Ectodermal cell (in vitro differentiated cells): ENCODE results near the gene EXD3.
A peak's percentile ranks its signal among the peaks of the same experiment; 100 is the strongest.

Experiments
- H3K27ac ChIP-seq: 2 replicates; pipeline ENCODE4 v1.7.0; 2013; ENCODE audit warnings: mild to moderate bottlenecking, low read depth, low read length; ENCODE audit not compliant: insufficient read depth, poor library complexity, severe bottlenecking
- H3K27me3 ChIP-seq: 2 replicates; pipeline ENCODE4 v1.7.0; 2013; ENCODE audit warnings: mild to moderate bottlenecking, low read length; ENCODE audit not compliant: insufficient read depth, control insufficient read depth, poor library complexity, severe bottlenecking
- H3K36me3 ChIP-seq: one replicate; pipeline ENCODE4 v1.7.0; 2013; ENCODE audit warnings: low read length; ENCODE audit not compliant: control insufficient read depth, insufficient read depth
- H3K4me1 ChIP-seq: one replicate; pipeline ENCODE4 v1.7.0; 2013; ENCODE audit warnings: low read length; ENCODE audit not compliant: control insufficient read depth, insufficient read depth
- H3K4me3 ChIP-seq: 2 replicates; pipeline ENCODE4 v1.7.0; 2013; ENCODE audit warnings: low read depth, low read length, control low read depth; ENCODE audit not compliant: insufficient read depth
- H3K9me3 ChIP-seq: 2 replicates; pipeline ENCODE4 v1.7.0; 2013; ENCODE audit warnings: mild to moderate bottlenecking, low read length, moderate library complexity; ENCODE audit not compliant: control insufficient read depth
- WGBS, 2 experiments: methylation state at CpG; one replicate each; pipeline ENCODE4 v1.1.7; 2013; ENCODE audit warnings: missing lambda C conversion rate in 2 of 2; 5-methylcytosine and 5-hydroxymethylcytosine counted together

EXD3 gene

GRCh38 chr9:137430723-137431415 lies 7.9 kb upstream of the EXD3 start:
- Histone ChIP-seq H3K27ac (no peak overlapping the region), H3K4me1 (peaks cover 6% of the 10 kb centered on the region), H3K27me3 (no peaks in the 10 kb centered on the region), H3K4me3 (no peak overlapping the region), H3K9me3 (no peaks in the 10 kb centered on the region), H3K36me3 (no peaks in the 10 kb centered on the region)
- WGBS, 2 experiments: 87 to 88% methylated on average over 27 of the region's 27 CpGs

- H3K9me3 ChIP-seq: no peaks in the 10 kb centered on the region
- peaks cover 6% of the 10 kb centered on the region for H3K4me1 ChIP-seq
- H3K27me3 ChIP-seq: no peaks in the 10 kb centered on the region
- 79 to 83% methylated on average over 34 of the region's 34 CpGs for WGBS, 2 experiments
- no peaks in the 10 kb centered on the region for H3K36me3 ChIP-seq
- H3K27ac ChIP-seq: no peak overlapping the region
- no peak overlapping the region for H3K4me3 ChIP-seq
Observed at GRCh38 chr9:137429974-137430722, 7.2 kb upstream of the EXD3 start.

DNA sequence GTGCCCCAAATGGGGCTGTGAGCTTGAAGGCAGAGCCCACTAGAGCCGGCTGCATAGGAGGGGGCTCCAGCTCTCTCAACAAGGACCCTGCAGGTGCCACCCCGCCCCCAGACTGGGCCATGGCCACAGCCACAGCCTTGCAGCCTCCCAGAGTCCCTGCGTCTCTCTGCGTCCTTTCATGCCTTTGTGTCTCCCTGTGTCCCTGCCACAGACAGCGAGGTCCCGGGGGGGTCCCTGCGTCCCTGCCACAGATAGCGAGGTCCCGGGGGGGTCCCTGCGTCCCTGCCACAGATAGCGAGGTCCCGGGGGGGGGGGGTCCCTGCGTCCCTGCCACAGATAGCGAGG lies 6.6 kb upstream of the EXD3 start:
- WGBS, 2 experiments: 88 to 92% methylated on average over 14 of the region's 14 CpGs
- Histone ChIP-seq H3K9me3 (no peaks in the 10 kb centered on the region), H3K4me3 (no peak overlapping the region), H3K27me3 (peaks cover 4% of the 10 kb centered on the region), H3K36me3 (no peaks in the 10 kb centered on the region), H3K27ac (no peak overlapping the region), H3K4me1 (peaks cover 6% of the 10 kb centered on the region)

DNA sequence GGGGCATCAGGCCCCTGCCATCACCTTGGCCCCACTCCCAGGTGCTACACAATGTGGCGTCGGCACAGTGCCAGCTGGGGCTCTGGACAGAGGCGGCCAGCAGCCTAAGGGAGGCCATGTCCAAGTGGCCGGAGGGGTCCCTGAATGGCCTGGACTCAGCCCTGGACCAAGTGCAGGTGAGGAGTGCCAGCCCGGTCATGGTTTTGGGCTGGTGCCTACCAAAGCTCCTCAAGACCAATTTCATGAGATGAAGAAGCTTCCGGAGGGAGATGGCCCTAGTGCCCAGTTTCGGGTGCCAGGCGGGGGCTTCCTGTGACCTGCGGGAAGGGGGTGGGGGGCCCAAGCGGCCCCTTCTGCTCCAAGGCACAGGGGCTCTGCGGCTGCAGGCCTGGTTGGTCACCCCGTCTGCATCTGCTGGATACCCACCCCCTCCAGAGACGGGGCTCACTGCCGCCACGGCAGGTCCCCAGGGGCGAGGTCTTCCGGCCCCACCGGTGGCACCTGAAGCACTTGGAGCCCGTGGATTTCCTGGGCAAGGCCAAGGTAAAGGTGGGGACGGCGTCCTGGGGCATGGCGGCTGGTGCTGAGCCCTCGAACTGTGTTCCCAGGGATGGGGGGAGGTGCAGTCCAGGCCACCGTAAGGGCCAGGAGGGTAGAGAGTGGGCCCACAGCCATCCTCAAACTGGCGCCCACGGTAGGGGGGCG lies 6.0 kb upstream of the EXD3 start:
- 93 to 94% methylated on average over 27 of the region's 27 CpGs for WGBS, 2 experiments
- Histone ChIP-seq H3K36me3 (no peaks in the 10 kb centered on the region), H3K4me1 (peaks cover 6% of the 10 kb centered on the region), H3K27me3 (peaks cover 8% of the 10 kb centered on the region), H3K4me3 (no peak overlapping the region), H3K9me3 (no peaks in the 10 kb centered on the region), H3K27ac (no peak overlapping the region)

DNA sequence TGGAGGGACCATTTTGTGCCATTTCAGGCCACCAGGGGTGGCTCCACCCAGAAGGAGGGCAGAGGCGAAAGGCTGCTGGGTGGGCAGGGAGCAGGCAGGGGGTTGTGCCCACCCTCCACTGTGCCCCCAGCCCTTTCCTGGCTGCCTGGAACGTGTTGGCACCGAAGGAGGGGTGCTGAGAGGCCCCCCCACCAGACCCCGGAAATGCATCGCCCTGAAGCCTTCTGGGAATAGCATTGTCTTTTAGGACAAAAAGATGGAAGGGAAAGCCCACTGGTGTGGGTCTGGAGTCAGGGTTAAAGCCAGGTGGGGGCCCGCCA lies 5.3 kb upstream of the EXD3 start:
- Histone ChIP-seq H3K4me1 (peaks cover 6% of the 10 kb centered on the region), H3K9me3 (no peaks in the 10 kb centered on the region), H3K27me3 (peaks cover 15% of the 10 kb centered on the region), H3K27ac (no peak overlapping the region), H3K4me3 (no peak overlapping the region), H3K36me3 (no peaks in the 10 kb centered on the region)
- 86 to 91% methylated on average over 6 of the region's 6 CpGs for WGBS, 2 experiments

DNA sequence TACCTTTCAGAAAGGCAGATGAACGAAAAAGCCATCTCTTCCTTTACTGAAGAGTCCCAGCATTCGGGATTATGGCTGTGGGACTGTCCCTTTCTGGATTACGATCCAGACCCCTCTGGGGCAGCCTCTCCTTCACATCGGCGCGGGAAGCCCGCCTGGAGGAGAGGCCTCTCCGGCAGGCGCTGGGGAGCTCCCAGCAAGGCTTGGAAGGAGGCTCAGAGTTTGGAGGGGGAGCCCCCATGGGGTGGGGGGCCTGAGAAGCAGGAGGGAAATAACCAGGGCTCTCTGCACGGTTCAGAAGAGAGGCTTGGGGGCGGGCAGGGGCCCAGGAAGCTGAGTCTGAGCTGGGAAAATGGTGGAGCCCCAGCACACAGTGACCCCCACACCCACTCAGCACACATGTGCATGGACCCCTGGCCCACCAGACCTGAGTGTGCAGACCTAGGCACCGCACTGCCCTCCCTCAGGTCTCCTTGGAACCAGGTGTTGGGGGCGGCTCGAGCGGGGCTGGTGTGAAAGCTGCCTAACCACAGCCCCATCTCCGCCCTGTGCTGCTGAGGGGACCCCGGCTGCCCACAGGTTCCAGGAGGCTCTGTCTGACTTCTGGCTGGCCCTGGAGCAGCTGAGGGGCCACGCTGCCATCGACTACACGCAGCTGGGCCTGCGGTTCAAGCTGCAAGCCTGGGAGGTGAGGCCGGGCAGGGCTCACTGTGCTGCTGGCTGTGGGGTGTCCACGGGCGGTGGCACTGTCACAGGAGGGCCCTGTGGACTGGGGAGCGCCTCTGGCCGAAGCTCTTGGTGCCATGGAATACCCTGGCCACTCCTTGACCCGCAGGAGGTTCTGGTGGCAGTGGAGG lies 4.7 kb upstream of the EXD3 start:
- peaks cover 6% of the 10 kb centered on the region for H3K4me1 ChIP-seq
- H3K27me3 ChIP-seq: peaks cover 19% of the 10 kb centered on the region
- no peaks in the 10 kb centered on the region for H3K36me3 ChIP-seq
- WGBS, 2 experiments: 86% methylated on average over 27 of the region's 27 CpGs
- no peak overlapping the region for H3K27ac ChIP-seq
- H3K9me3 ChIP-seq: no peaks in the 10 kb centered on the region
- H3K4me3 ChIP-seq: no peak overlapping the region

- Histone ChIP-seq H3K36me3 (no peaks in the 10 kb centered on the region), H3K4me1 (peaks cover 6% of the 10 kb centered on the region), H3K4me3 (no peak overlapping the region), H3K9me3 (no peaks in the 10 kb centered on the region), H3K27ac (no peak overlapping the region), H3K27me3 (peaks cover 27% of the 10 kb centered on the region)
- 90 to 92% methylated on average over 18 of the region's 18 CpGs for WGBS, 2 experiments
Observed at GRCh38 chr9:137426018-137426681, 3.2 kb upstream of the EXD3 start.

- H3K9me3 ChIP-seq: no peaks in the 10 kb centered on the region
- 24% methylated on average over 77 of the region's 77 CpGs for WGBS, 2 experiments
Observed at GRCh38 chr9:137423514-137424291, 741 bp upstream of the EXD3 start.

More at GRCh38 chr9:137423514-137424291, 741 bp upstream of the EXD3 start:
- peaks cover 27% of the 10 kb centered on the region for H3K27me3 ChIP-seq
- H3K4me1 ChIP-seq: no peaks in the 10 kb centered on the region
- H3K36me3 ChIP-seq: no peaks in the 10 kb centered on the region
- peak overlapping the region; percentile 65 for H3K4me3 ChIP-seq
- no peak overlapping the region for H3K27ac ChIP-seq
